HCT116 (cell line): ENCODE results near the gene LRRIQ4. TPM values are rescaled to one million over a fixed set of nuclear protein-coding genes. Genes with fewer than 3 reads are reported as not detected.

ENCODE experiments used
- ATAC-seq: fragments of 200-7000 bp; cut with Tn5 transposase; 2 replicates; pipeline ENCODE4 v1.9.1; 2020; ENCODE audit warnings: mild to moderate bottlenecking, moderate library complexity
- BruUV-seq: library from RNA; stranded (reverse); fragments of 400-500 nt; replicated peaks from 2 replicates; lab custom pipeline; 2021; lab: Mats Ljungman, UMichigan
- CTCF ChIA-PET: fragments of 300-600 bp; sonication (Branson Sonifier 250); formaldehyde crosslinking; loops from one replicate; lab custom pipeline; 2021; ENCODE audit warnings: antibody characterized with exemption; lab: Charles Lee
- POLR2A ChIA-PET: fragments of 300-600, 350-600 bp; sonication (Branson Sonifier 250); formaldehyde crosslinking; loops from one replicate; lab custom pipeline; 2021; ENCODE audit warnings: antibody characterized with exemption; lab: Charles Lee
- RAD21 ChIA-PET, 2 experiments: fragments of 300-600 bp; sonication (Branson Sonifier 250); formaldehyde crosslinking; loops; one replicate each; lab custom pipeline; 2023; ENCODE audit warnings: low total read pairs in 2 of 2; ENCODE audit not compliant: uncharacterized antibody in 2 of 2, unreplicated experiment in 2 of 2, low non-redundant PET in 1 of 2; lab: Charles Lee
- DNase-seq: peaks from one replicate; pipeline ENCODE4 v3.0.0-alpha.2; 2010; ENCODE audit warnings: low read depth, low spot score
- H2AFZ ChIP-seq: fragments of 200-600 bp; shearing (Covaris generic), sonication (generic); 2 replicates; pipeline ENCODE4 v1.6.1; 2017; ENCODE audit warnings: low read depth, mixed run types, mixed read lengths, antibody characterized with exemption, low read length; ENCODE audit not compliant: poor library complexity, severe bottlenecking
- H3K27ac ChIP-seq: 2 replicates; pipeline ENCODE4 v1.5.1; 2012; ENCODE audit warnings: low read depth, low read length
- H3K27me3 ChIP-seq: fragments of 200-600 bp; sonication (generic); 2 replicates; pipeline ENCODE4 v1.6.1; 2016; ENCODE audit warnings: mixed run types, low read length, mixed read lengths; ENCODE audit not compliant: insufficient read depth
- H3K36me3 ChIP-seq, 2 experiments: fragments of 200-500 bp in 1 of 2; fragments of 200-600 bp in 1 of 2; sonication (Bioruptor generic) in 1 of 2; sonication (generic) in 1 of 2; 2 replicates each; pipeline versions ENCODE4 v1.5.1 to v1.6.1; 2014 to 2016; ENCODE audit warnings: low read length in 2 of 2, inconsistent platforms in 1 of 2, mixed read lengths in 1 of 2, mixed run types in 1 of 2; ENCODE audit not compliant: insufficient read depth in 2 of 2, control insufficient read depth in 1 of 2
- H3K4me1 ChIP-seq, 2 experiments: fragments of 200-600 bp in 1 of 2; sonication (generic) in 1 of 2; 2 replicates each; pipeline versions ENCODE4 v1.5.1 to v1.6.1; 2012 to 2017; ENCODE audit warnings: low read length in 2 of 2, inconsistent platforms in 1 of 2, mild to moderate bottlenecking in 1 of 2, mixed read lengths in 1 of 2, mixed run types in 1 of 2, moderate library complexity in 1 of 2; ENCODE audit not compliant: insufficient read depth in 2 of 2, control insufficient read depth in 1 of 2
- H3K4me2 ChIP-seq: fragments of 200-600 bp; sonication (generic); 2 replicates; pipeline ENCODE4 v1.6.1; 2017; ENCODE audit warnings: mixed run types, low read length, mixed read lengths
- H3K4me3 ChIP-seq, 2 experiments: fragments of 200-600 bp in 1 of 2; sonication (generic) in 1 of 2; replicated peaks in 1 of 2; 2 replicates each; pipeline ENCODE4 v1.5.1; 2011 to 2016; ENCODE audit warnings: low read length in 2 of 2, control low read depth in 1 of 2, low read depth in 1 of 2, mild to moderate bottlenecking in 1 of 2, mixed read lengths in 1 of 2, mixed run types in 1 of 2
- H3K79me2 ChIP-seq: fragments of 200-600 bp; sonication (generic); 2 replicates; pipeline ENCODE4 v1.6.1; 2017; ENCODE audit warnings: mild to moderate bottlenecking, mixed run types, low read length, moderate library complexity, mixed read lengths; ENCODE audit not compliant: insufficient read depth
- H3K9ac ChIP-seq: fragments of 200-600 bp; sonication (generic); 2 replicates; pipeline ENCODE4 v1.6.1; 2016; ENCODE audit warnings: low read length, mixed read lengths
- H3K9me2 ChIP-seq: fragments of 200-600 bp; sonication (generic), shearing (Covaris generic); 2 replicates; pipeline ENCODE4 v1.6.1; 2017; ENCODE audit warnings: mixed run types, mild to moderate bottlenecking, moderate library complexity; ENCODE audit not compliant: insufficient read depth
- H3K9me3 ChIP-seq, 2 experiments: fragments of 200-500 bp in 1 of 2; fragments of 200-600 bp in 1 of 2; sonication (Bioruptor generic) in 1 of 2; sonication (generic) in 1 of 2; 2 replicates each; pipeline ENCODE4 v1.6.1; 2014 to 2017; ENCODE audit warnings: low read length in 2 of 2, mixed read lengths in 2 of 2, inconsistent platforms in 1 of 2, low read depth in 1 of 2, mild to moderate bottlenecking in 1 of 2, mixed run types in 1 of 2, moderate library complexity in 1 of 2; ENCODE audit not compliant: control insufficient read depth in 1 of 2, insufficient read depth in 1 of 2
- H4K20me1 ChIP-seq: fragments of 200-600 bp; sonication (generic), shearing (Covaris generic); 2 replicates; pipeline ENCODE4 v1.6.1; 2017; ENCODE audit warnings: mixed run types, mild to moderate bottlenecking, moderate library complexity; ENCODE audit not compliant: insufficient read depth
- CBX3 ChIP-seq: IDR thresholded peaks from 2 replicates; pipeline ENCODE4 v1.6.1; 2012; ENCODE audit warnings: low read depth
- EGR1 ChIP-seq: IDR thresholded peaks from 2 replicates; pipeline ENCODE4 v1.6.1; 2012; ENCODE audit warnings: low read depth
- EZH2 ChIP-seq: fragments of 200-600 bp; sonication (generic); IDR thresholded peaks from 2 replicates; pipeline ENCODE4 v1.6.1; 2017; ENCODE audit warnings: antibody characterized with exemption, mixed run types
- FOSL1 ChIP-seq: IDR thresholded peaks from 2 replicates; pipeline ENCODE4 v1.6.1; 2012; ENCODE audit warnings: low read depth
- SIN3A ChIP-seq: IDR thresholded peaks from 2 replicates; pipeline ENCODE4 v1.6.1; 2012; ENCODE audit warnings: low read depth
- TCF7L2 ChIP-seq: IDR thresholded peaks from 2 replicates; pipeline ENCODE4 v1.7.0; 2011; ENCODE audit warnings: borderline replicate concordance, inconsistent platforms; ENCODE audit not compliant: insufficient read depth, insufficient read length; ENCODE audit errors: extremely low read depth
- YY1 ChIP-seq: IDR thresholded peaks from 2 replicates; pipeline ENCODE4 v1.6.1; 2011; ENCODE audit warnings: low read length, low read depth, moderate library complexity, mild to moderate bottlenecking; ENCODE audit not compliant: insufficient replicate concordance; ENCODE audit errors: extremely low read depth
- ZFX ChIP-seq: fragments of 450-650 bp; IDR thresholded peaks from 2 replicates; pipeline ENCODE4 v1.6.1; 2017
- ZNF274 ChIP-seq: fragments of 200-500 bp; sonication (Bioruptor generic); IDR thresholded peaks from 2 replicates; pipeline ENCODE4 v1.6.1; 2014; ENCODE audit warnings: mild to moderate bottlenecking, low read depth, low read length, inconsistent platforms
- intact Hi-C: fragments of 100-400 bp; cut with micrococcal nuclease; formaldehyde crosslinking; loops from 2 replicates; pipeline ENCODE4 v1.10.0; 2022
- total RNA-seq: library from RNA; stranded (reverse); gene quantifications from one replicate; pipeline ENCODE4 v1.2.1, GENCODE V29; 2021; ENCODE audit not compliant: unreplicated experiment
- TF ChIP-seq, protein P1 (sequence below): IDR thresholded peaks from 2 replicates; pipeline ENCODE4 v1.6.1; 2012; ENCODE audit warnings: low read depth
- TF ChIP-seq, protein P2 (sequence below): IDR thresholded peaks from 2 replicates; pipeline ENCODE4 v1.6.1; 2012
- TF ChIP-seq, protein P3 (sequence below), 3 experiments: fragments of 200-600 bp in 1 of 3; sonication (generic) in 1 of 3; IDR thresholded peaks in 2 of 3; conservative IDR thresholded peaks in 1 of 3; 2 replicates each; pipeline ENCODE4 v1.5.1; 2012 to 2017; ENCODE audit warnings: low read depth in 2 of 3, low read length in 2 of 3, antibody characterized with exemption in 1 of 3, borderline replicate concordance in 1 of 3, control low read depth in 1 of 3, mild to moderate bottlenecking in 1 of 3, mixed read lengths in 1 of 3, mixed run types in 1 of 3, moderate library complexity in 1 of 3; ENCODE audit not compliant: insufficient read depth in 1 of 3

LRRIQ4 gene
- total RNA-seq, 1 experiment from 2014 or later = not detected

GRCh38 chr3:169879845-169880575, 67.3 kb downstream of the LRRIQ4 start:
- Histone ChIP-seq H3K4me1 (no peaks in the 10 kb centered on the region), H3K9me2 (no peaks in the 10 kb centered on the region), H3K4me3 (no peak overlapping the region), H2AFZ (no peak overlapping the region), H3K27me3 (no peaks in the 10 kb centered on the region), H3K4me2 (no peak overlapping the region), H3K27ac (no peak overlapping the region), H3K79me2 (no peaks in the 10 kb centered on the region), H3K36me3 (no peaks in the 10 kb centered on the region), H3K9me3 (no peaks in the 10 kb centered on the region), H4K20me1 (no peaks in the 10 kb centered on the region), H3K9ac (no peak overlapping the region)
- no peak for TF ChIP-seq ZFX
- TF ChIP-seq, protein P1, sequence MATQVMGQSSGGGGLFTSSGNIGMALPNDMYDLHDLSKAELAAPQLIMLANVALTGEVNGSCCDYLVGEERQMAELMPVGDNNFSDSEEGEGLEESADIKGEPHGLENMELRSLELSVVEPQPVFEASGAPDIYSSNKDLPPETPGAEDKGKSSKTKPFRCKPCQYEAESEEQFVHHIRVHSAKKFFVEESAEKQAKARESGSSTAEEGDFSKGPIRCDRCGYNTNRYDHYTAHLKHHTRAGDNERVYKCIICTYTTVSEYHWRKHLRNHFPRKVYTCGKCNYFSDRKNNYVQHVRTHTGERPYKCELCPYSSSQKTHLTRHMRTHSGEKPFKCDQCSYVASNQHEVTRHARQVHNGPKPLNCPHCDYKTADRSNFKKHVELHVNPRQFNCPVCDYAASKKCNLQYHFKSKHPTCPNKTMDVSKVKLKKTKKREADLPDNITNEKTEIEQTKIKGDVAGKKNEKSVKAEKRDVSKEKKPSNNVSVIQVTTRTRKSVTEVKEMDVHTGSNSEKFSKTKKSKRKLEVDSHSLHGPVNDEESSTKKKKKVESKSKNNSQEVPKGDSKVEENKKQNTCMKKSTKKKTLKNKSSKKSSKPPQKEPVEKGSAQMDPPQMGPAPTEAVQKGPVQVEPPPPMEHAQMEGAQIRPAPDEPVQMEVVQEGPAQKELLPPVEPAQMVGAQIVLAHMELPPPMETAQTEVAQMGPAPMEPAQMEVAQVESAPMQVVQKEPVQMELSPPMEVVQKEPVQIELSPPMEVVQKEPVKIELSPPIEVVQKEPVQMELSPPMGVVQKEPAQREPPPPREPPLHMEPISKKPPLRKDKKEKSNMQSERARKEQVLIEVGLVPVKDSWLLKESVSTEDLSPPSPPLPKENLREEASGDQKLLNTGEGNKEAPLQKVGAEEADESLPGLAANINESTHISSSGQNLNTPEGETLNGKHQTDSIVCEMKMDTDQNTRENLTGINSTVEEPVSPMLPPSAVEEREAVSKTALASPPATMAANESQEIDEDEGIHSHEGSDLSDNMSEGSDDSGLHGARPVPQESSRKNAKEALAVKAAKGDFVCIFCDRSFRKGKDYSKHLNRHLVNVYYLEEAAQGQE = no peak
- RAD21 ChIA-PET = no interaction called here
- BruUV-seq = no TSS peak
- intact Hi-C loops = no loop called here
- POLR2A ChIA-PET = no interaction called here
- CTCF ChIA-PET = no interaction called here
- DNase-seq = no peak
- no peak for ATAC-seq

DNA sequence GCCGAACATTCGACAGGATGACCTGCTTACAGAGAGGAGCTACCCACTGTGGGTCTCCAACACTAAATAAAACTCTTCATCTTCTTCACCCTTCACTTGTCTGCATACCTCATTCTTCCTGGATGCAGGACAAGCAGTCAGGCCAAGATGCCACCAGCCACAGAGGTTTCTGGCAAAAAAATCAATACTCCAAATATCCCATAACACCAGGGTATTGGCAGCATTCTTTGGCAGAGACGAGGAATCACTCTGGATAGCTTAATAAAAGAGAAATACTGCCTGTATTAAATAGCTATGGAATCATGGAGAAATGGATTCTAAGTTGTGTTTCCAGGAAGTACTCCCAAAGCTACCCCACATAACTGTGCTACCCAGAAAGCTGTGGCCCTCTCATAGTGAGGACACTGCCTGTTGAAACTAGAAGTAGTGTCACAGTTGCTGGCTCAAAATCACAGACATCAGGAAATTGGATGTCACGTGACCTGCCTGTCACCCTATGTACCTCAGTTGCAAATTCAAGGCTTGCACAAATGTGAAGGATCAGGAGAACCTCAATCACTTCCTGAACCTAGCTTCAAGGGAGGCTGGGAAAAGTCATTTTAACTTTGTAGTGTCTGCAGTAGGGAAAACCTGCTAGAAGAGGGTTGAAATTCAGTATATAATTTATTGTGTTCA, 68.0 kb downstream of the LRRIQ4 start:
- no peak for ATAC-seq
- DNase-seq = no peak
- Histone ChIP-seq H3K9ac (no peak overlapping the region), H2AFZ (no peak overlapping the region), H3K9me3 (no peaks in the 10 kb centered on the region), H3K27me3 (no peaks in the 10 kb centered on the region), H3K4me3 (no peak overlapping the region), H3K79me2 (no peaks in the 10 kb centered on the region), H3K36me3 (no peaks in the 10 kb centered on the region), H4K20me1 (no peaks in the 10 kb centered on the region), H3K4me1 (no peaks in the 10 kb centered on the region), H3K9me2 (no peaks in the 10 kb centered on the region), H3K4me2 (no peak overlapping the region), H3K27ac (no peak overlapping the region)
- BruUV-seq = no TSS peak
- ChIA-PET RAD21 (no interaction called here), POLR2A (no interaction called here), CTCF (no interaction called here)
- intact Hi-C loops = no loop called here
- TF ChIP-seq TCF7L2 (no peak), EZH2 (no peak), SIN3A (no peak), EGR1 (no peak), ZNF274 (no peak), FOSL1 (no peak), CBX3 (no peak), YY1 (no peak)
- TF ChIP-seq, protein P2, sequence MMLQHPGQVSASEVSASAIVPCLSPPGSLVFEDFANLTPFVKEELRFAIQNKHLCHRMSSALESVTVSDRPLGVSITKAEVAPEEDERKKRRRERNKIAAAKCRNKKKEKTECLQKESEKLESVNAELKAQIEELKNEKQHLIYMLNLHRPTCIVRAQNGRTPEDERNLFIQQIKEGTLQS = no peak
- TF ChIP-seq, protein P3, sequence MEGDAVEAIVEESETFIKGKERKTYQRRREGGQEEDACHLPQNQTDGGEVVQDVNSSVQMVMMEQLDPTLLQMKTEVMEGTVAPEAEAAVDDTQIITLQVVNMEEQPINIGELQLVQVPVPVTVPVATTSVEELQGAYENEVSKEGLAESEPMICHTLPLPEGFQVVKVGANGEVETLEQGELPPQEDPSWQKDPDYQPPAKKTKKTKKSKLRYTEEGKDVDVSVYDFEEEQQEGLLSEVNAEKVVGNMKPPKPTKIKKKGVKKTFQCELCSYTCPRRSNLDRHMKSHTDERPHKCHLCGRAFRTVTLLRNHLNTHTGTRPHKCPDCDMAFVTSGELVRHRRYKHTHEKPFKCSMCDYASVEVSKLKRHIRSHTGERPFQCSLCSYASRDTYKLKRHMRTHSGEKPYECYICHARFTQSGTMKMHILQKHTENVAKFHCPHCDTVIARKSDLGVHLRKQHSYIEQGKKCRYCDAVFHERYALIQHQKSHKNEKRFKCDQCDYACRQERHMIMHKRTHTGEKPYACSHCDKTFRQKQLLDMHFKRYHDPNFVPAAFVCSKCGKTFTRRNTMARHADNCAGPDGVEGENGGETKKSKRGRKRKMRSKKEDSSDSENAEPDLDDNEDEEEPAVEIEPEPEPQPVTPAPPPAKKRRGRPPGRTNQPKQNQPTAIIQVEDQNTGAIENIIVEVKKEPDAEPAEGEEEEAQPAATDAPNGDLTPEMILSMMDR (IDR thresholded peaks at IDR 0.05 in 2 of 3, conservative IDR thresholded peaks at IDR 0.05 in 1 of 3; ENCODE audit: borderline replicate concordance in 1 of 3, insufficient read depth in 1 of 3, low read depth in 2 of 3, low read length in 2 of 3) = no peak
